Kidney (tissue), 14 donors: ENCODE results near the gene CALU. TPM values are rescaled to one million over a fixed set of nuclear protein-coding genes. Genes with fewer than 3 reads are reported as not detected.

ENCODE experiments used
- DNase-seq, 5 donors: peaks; one replicate each; pipeline ENCODE4 v3.0.0-alpha.2; 2013 to 2020
- FAIRE-seq: peaks from 2 replicates; lab custom pipeline; 2012; peaks lifted over from hg19 to GRCh38; lab: Jason Lieb, UNC
- H3K27ac ChIP-seq, 2 donors: one replicate each; pipeline ENCODE4 v1.7.0; 2013; ENCODE audit warnings: low read depth in 2 of 2, low read length in 2 of 2, inconsistent platforms in 1 of 2
- H3K27me3 ChIP-seq: one replicate; pipeline ENCODE4 v1.7.1; 2013; ENCODE audit warnings: low read length, inconsistent platforms; ENCODE audit not compliant: control insufficient read depth, insufficient read depth
- H3K36me3 ChIP-seq, 3 donors: one replicate each; pipeline versions ENCODE4 v1.7.0 to v1.7.1; 2013; ENCODE audit warnings: low read length in 3 of 3, control low read depth in 1 of 3, inconsistent platforms in 1 of 3; ENCODE audit not compliant: insufficient read depth in 3 of 3, control insufficient read depth in 2 of 3
- H3K4me1 ChIP-seq, 3 donors: one replicate each; pipeline versions ENCODE4 v1.7.0 to v1.7.1; 2013; ENCODE audit warnings: low read length in 3 of 3, inconsistent platforms in 1 of 3, low read depth in 1 of 3; ENCODE audit not compliant: control insufficient read depth in 2 of 3, insufficient read depth in 2 of 3
- H3K4me3 ChIP-seq, 3 donors: one replicate each; pipeline versions ENCODE4 v1.7.0 to v1.8.1; 2013; ENCODE audit warnings: low read length in 3 of 3, control low read depth in 1 of 3, inconsistent platforms in 1 of 3
- H3K9ac ChIP-seq, 3 donors: one replicate each; pipeline versions ENCODE4 v1.7.0 to v1.7.1; 2013; ENCODE audit warnings: low read length in 3 of 3, control low read depth in 1 of 3, inconsistent platforms in 1 of 3
- H3K9me3 ChIP-seq, 3 donors: one replicate each; pipeline versions ENCODE4 v1.7.0 to v1.7.1; 2013; ENCODE audit warnings: low read length in 3 of 3, control low read depth in 1 of 3, inconsistent platforms in 1 of 3; ENCODE audit not compliant: control insufficient read depth in 2 of 3, insufficient read depth in 1 of 3
- intact Hi-C: fragments of 100-400 bp; cut with DNase I; formaldehyde crosslinking; loops from one replicate; pipeline ENCODE4 v1.11.1; 2022
- polyA plus RNA-seq: library from polyadenylated mRNA; stranded (reverse); fragments of 350-450 nt; fragmentation: Illumina TruSeq; extraction: RNeasy Lipid Tissue Mini Kit (QIAGEN cat#74804); gene quantifications from one replicate; pipeline ENCODE4 v1.2.3, GENCODE V29; 2014; ENCODE audit warnings: low read depth, low replicate concordance; ENCODE audit not compliant: insufficient read depth
- total RNA-seq: library from RNA; stranded (reverse); fragmentation: NEBNext Ultra II Directional; extraction: Animal tissue kit (Norgen Biotek cat#: 25700); gene quantifications from one replicate; pipeline ENCODE4 v1.2.1, GENCODE V29; 2021
- TF ChIP-seq, protein P1 (sequence below): IDR thresholded peaks from 3 replicates; pipeline ENCODE4 v1.5.1; 2012; ENCODE audit warnings: mild to moderate bottlenecking, moderate library complexity, borderline replicate concordance; ENCODE audit not compliant: insufficient read depth; ENCODE audit errors: extremely low read depth
- donor health status: control.
- donor health status: control.
- donor health status: control.
- donor health status: control.
- donor health status: control.
- donor health status: DM: yes; HTN: yes; CAD: no.
- donor health status: Normal renal cell carcinoma (clear cell type).

CALU gene
- total and polyA plus RNA-seq, 2 donors from 2014 or later: 32.9 to 75.1 TPM

DNA sequence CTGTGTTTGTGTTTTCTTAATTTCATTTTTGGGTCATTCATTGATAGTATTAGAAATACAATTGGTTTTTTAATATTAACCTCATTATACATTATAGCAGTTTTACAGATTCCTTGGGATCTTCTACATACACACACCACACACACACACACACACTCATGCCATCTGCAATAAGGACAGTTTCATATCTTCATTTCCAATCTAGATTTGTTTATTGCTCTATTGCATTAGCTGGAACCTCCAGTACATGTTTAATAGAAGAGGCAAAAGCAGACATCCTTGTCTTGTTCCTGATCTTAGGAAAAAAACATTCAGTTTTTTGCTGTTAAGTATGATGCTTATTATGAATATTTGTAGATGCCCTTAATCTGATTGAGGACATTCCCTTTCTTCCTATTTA, 17.8 kb upstream of the CALU start:
- TF ChIP-seq, protein P1, sequence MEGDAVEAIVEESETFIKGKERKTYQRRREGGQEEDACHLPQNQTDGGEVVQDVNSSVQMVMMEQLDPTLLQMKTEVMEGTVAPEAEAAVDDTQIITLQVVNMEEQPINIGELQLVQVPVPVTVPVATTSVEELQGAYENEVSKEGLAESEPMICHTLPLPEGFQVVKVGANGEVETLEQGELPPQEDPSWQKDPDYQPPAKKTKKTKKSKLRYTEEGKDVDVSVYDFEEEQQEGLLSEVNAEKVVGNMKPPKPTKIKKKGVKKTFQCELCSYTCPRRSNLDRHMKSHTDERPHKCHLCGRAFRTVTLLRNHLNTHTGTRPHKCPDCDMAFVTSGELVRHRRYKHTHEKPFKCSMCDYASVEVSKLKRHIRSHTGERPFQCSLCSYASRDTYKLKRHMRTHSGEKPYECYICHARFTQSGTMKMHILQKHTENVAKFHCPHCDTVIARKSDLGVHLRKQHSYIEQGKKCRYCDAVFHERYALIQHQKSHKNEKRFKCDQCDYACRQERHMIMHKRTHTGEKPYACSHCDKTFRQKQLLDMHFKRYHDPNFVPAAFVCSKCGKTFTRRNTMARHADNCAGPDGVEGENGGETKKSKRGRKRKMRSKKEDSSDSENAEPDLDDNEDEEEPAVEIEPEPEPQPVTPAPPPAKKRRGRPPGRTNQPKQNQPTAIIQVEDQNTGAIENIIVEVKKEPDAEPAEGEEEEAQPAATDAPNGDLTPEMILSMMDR: no peak

DNA sequence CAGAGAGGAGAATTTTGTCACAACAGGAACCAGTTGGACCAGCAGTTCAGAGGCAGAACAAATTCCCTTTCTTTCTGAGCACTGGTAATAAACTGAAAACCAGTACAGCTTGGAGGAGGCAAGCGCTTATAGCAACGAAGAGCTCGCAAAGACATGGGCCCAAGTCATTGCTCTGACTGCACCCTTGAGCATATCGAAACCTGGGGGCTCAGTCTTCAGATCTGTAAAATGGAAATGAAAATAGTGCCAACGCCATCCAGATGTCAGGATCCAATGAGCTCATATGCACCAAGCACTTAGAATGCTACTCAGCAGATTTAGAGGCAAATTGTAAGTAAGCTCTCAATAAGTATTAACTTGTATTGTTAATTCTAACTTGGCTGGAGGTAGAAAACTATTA, 14.4 kb upstream of the CALU start:
- no peak for FAIRE-seq
- DNase-seq: no peak
- intact Hi-C loops: no loop called here

More for the DNA sequence above, 17.8 kb upstream of the CALU start:
- no peaks in the 10 kb centered on the region for H3K4me1 ChIP-seq
- H3K36me3 ChIP-seq: no peaks in the 10 kb centered on the region
- FAIRE-seq (no peak), DNase-seq (no peak)
- intact Hi-C loops: no loop called here
- no peak overlapping the region for H3K27ac ChIP-seq
- H3K9me3 ChIP-seq: no peaks in the 10 kb centered on the region
- H3K27me3 ChIP-seq: no peaks in the 10 kb centered on the region
- no peak overlapping the region for H3K9ac ChIP-seq
- H3K4me3 ChIP-seq: no peak overlapping the region

DNA sequence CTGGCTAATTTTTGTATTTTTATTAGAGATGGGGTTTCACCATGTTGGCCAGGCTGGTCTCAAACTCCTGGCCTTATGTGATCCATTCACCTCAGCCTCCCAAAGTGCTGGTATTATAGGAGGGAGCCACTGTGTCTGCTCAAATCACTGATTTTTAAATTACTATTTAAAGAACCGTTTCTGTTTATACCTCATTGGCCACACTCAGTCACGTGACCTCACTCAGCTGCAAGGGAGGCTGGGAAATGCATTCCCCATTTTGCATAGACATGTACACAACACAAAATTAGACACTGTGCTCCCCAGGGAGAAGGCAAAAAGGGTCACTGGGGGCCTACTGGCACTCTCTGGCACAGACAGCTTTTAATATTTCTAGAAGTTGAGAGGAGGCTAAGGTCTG, 13.6 kb upstream of the CALU start:
- intact Hi-C loops: no loop called here
- no peak overlapping the region for H3K27ac ChIP-seq
- no peak overlapping the region for H3K9ac ChIP-seq
- H3K4me1 ChIP-seq: no peaks in the 10 kb centered on the region
- TF ChIP-seq, protein P1: no peak
- no peak overlapping the region for H3K4me3 ChIP-seq
- H3K9me3 ChIP-seq: no peaks in the 10 kb centered on the region
- no peak for FAIRE-seq
- H3K36me3 ChIP-seq: no peaks in the 10 kb centered on the region
- H3K27me3 ChIP-seq: no peaks in the 10 kb centered on the region
- no peak for DNase-seq

More for the DNA sequence above, 14.4 kb upstream of the CALU start:
- Histone ChIP-seq H3K36me3 (no peaks in the 10 kb centered on the region), H3K27ac (no peak overlapping the region), H3K4me3 (no peak overlapping the region), H3K4me1 (no peaks in the 10 kb centered on the region), H3K9ac (no peak overlapping the region), H3K9me3 (no peaks in the 10 kb centered on the region), H3K27me3 (no peaks in the 10 kb centered on the region)
- TF ChIP-seq, protein P1: no peak
